ENCODE measurements around the gene MYH7B.

Gene MYH7B

DNA sequence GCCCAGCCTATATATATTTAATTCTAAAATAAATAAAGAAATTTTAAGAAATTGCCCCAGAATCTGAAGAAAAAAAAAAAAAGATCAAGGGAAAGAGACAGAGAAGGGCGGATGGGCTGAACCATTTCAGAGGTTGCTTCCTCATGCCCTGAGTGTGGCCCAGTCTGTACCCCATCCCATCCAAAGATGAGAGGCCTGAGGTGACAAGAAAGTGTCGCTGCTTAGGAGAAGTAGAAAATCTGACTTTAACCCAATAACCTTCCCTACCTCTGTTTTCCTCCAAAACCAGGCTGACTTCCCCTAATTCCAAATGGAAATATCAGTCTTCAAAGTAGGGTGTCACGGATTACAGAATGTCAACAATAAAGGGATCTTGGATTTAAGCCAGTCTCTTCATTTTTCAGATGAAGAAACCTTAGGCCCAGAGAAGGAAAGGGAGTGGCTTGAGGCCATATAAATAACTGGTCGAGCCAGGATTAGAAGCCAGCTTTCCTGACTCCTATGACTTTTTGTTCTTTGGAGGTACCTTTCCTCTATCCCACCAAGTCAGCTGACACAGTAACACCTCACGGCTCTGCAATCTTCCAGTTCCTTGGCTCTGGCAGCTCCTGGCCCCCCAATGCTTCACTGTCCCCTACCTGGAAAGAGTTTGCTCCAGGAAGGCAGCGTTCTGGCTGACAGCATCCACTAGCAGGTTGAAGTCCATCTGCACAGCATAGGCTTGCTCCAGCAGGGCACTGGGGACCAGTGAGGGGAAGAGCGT lies 10.2 kb upstream of the MYH7B start:
- DNase-seq: no peak

DNA sequence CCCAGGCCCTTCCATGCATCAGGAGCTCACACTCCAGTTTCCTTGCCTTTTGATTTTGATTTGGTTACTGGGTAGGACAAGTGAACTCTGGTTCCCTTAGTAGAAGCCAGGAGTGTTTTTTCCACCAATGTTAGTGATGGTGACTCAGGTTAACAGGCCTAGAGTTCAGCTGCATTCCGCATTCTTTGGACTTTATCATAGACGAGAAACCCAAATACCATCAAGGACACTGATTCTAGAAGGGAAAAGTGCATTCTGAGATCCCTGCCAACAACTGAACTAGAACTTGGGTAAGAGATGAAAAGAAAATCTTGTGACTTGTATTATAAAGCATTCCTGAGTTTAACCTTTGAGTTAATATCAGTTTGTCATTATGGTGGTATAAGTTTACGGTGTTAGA lies 9.0 kb upstream of the MYH7B start:
- no peak for DNase-seq

DNA sequence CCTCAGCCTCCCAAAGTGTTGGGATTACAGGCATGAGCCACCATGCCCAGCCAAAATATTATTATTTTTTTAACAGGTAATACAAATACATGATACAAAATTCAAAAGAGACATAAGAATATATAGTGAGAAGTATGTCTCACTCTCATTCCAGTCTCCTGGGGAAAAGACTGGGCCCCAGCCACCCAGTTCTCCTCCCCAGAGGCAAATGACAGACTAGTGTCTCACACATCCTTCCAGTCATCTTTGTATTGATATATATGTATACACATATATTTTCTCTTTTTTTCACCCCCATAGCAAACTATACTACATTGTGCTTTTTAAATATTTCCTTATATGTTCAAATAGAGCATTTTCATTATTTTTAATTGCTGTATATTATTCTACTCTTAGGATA lies 8.3 kb upstream of the MYH7B start:
- no peak for DNase-seq

DNA sequence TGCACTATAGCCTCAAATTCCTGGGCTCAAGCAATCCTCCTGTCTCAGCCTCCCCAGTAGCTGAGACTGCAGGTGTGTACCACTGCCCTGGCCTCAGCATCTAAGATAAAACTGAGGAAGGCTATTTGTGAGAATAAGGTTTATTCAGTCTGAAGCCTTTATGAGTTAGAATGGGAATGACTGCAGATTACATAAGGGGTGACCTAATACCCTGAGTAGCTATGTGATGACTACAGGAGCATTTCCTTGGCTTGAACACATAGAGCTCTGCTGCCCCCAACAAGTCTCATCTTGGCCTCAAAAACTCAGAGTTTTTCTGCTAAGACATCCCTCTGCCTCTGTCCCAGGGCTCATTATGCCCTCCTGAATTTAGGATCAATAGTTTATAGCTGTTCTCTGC lies 7.6 kb upstream of the MYH7B start:
- DNase-seq: no peak

DNA sequence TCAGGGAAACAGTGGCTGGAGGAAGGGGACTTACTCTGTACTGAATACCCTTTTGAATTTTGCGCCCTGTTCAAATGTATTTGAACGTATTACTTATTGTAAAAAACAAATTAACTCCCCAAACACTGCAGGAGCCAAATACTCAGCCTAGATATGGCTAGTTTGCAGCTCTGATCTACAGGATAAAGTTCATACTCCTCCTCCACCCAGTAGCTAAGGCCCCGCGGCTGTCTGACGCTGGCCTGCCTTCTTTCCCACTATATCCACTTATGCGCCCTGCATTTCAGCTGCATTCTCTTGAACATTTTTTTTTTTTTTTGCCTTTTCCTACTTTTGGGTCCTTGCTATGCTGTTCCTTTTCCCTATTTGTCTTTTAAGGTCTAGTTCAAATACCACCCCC lies 6.5 kb upstream of the MYH7B start:
- no peak for DNase-seq

DNA sequence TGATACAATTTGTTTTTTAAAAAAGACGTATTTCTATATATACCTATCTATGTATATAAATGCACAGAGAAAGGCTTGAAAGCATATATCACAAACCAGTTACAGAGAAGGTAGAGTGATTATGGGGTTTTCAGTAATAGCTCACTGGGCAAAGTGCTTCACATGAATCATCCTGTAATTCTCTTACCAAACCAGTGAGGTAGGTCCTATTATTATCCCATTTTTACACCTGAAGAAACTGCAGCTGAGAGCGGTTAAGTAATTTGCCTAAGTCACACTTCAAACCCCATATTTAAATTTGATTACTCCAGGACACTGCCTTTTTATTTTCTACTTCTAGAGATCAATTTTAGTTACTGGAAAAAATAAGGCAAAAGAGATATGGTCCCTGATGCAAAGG lies 4.4 kb upstream of the MYH7B start:
- no peak for DNase-seq

GRCh38 chr20:34951652-34952051 lies 4.0 kb upstream of the MYH7B start:
- DNase-seq: no peak

DNA sequence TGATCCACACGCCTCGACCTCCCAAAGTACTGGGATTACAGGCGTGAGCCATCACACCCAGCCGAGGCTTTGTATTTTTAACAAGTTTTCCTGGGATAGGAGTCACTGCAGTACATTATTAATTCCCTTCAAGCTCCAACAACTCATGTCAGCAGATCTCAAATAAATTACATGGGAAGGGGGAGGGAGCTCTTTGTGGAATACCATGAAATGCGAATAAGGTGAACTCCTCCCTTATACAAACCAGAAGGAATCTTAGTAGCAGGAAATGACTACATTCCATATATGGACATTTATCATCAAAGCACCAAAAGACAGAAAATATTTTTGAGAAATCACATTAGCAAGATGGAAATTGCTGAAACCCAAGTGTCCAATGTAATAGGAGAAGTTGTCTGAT lies 3.0 kb upstream of the MYH7B start:
- DNase-seq: no peak

DNA sequence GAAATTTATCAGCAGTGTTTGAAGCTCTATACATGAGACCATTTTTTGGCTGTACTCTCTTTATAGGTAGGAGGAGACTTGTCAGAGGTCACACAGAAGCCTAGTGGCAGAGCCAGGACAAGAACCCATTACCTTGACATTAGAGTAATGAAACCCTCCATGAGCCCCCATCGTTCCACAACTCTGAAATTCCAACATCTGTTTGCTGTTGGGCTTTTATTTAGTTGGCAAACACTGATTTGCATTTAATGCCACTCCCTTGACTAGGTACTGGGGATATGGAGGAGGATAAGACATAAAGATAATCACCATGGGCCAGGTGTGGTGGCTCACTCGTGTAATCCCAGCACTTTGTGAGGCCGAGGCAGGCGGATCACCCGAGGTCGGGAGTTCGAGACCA lies 1.7 kb upstream of the MYH7B start:
- DNase-seq: no peak

- peak; percentile 63 for DNase-seq
Observed at GRCh38 chr20:34954904-34955230, 801 bp upstream of the MYH7B start.

DNA sequence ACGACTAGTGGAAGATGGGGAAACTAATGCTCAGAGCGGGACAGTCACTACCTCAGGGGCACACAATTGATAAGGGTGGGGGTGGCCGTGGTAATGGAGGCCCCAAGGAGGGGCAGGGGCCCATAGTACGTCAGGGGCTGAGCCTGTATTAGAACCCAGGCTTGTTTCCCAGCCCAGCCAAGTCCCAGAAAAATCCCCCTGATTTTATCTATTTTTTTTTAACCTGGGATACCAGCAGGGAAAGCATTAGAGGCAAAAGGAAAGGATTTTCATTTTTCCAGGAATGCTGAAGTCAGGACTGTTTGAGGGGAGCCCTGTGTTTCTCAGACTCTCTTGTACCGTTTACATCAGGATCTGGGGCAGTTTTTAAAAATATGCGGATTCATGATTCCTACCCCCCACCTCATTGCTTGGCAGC lies 382 bp downstream of the MYH7B start:
- no peak for DNase-seq

DNA sequence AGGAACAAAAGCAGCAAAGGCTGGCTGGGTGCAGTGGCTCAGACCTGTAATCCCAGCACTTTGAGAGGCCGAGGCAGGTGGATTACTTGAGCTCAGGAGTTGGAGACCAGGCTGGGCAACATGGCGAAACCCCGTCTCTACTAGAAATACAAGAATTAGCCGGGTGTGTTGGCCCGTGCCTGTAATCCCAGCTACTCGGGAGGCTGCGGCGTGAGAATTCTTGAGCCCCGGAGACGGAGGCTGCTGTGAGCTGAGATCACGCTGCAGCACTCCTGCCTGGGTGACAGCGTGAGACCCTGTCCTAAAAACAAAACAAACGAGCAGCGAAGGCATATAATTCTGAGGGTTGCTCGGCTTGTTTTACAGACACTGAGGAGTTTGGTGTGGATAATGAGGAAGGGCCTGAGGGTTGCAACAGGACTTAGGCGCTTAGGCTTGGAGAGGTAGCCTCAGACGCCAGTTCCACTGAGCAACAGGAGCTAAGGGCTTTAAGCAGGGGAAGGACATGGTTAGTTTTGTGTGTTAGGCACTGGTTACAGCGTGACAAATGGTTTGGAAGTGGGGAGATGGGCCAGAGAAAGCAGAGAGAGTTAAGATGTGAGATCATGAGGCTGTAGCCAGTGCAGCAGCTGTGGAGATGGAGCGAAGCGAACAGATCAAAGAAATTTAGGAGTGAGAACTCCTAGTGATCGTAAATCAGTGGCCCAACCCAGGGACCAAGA lies 1.2 kb downstream of the MYH7B start:
- DNase-seq: no peak

DNA sequence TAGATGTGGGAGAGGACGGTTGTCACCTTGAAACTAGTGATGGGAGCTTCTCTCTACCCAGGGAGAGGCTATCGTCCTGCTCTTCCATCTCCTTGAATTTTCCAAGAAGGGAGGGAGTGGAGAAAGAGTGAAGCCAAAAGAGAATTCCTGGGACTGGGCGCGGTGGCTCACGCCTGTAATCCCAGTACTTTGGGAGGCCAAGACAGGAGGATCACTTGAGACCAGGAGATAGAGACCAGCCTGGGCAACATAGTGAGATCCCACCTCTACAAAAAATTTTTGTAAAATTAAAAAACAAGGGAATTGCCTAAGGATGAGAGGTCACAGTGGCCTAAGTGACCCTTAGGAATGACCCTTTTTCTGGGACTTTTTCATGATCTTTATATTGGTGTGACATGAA lies 8.8 kb downstream of the MYH7B start:
- no peak for DNase-seq

DNA sequence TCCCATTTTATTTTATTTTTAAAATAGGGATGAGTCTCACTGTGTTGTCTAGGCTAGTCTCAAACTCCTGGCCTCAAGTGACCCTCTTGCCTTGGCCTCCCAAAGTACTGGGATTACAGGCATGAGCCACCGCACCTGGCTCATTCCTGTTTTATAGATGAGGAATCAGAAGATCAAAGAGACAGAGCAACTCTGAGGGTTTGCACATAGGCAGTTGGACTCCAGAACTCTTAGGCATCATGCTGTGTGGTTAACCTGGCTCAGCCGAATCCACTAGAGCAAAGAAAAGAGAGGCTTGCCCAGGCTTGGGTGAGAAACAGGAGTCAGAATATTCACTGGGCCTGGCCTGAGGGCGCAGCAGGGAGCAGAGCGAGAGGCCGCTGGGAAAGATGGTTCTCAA lies 9.4 kb downstream of the MYH7B start:
- no peak for DNase-seq

- DNase-seq: no peak
Observed at GRCh38 chr20:34967421-34967820, 11.8 kb downstream of the MYH7B start.

DNA sequence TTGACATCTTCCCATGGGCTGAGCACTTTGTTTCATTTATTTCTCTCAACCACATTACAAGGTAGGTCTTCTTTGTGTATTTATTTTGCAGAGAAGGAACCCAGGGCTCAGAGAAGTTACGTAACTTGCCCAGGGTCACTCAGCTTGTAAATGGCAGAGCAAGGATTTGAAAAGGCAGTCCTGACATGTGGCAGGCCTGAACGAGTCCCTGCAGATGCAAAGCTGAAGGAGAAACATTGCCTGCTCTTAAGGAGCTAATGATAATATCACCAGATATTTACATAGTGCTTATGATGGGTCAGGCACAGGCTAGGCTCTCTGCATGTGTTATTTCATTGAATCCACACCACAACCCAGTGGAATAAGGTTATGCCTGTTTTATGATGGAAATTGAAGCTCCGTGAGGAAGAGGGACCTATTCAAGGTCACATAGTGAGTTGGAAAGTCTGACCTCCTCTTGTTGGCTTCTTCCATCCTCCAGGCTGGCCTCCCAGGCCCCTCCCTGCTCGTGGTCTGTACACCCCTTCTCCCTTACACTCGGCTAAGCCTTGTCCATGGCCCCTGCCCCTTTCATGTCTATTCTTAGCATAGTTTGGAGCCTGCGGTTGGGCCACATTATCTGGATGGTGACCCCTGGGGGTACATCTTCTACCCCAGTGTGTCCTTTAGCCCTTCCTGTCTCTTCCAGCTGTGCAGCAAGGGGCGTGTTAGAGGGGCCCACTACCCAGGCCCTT lies 12.5 kb downstream of the MYH7B start:
- DNase-seq: no peak

GRCh38 chr20:34970193-34970840 lies 14.6 kb downstream of the MYH7B start:
- no peak for DNase-seq

- no peak for DNase-seq
Observed at GRCh38 chr20:34970846-34971560, 15.3 kb downstream of the MYH7B start.

- no peak for DNase-seq
Observed at GRCh38 chr20:34971561-34972235, 16.0 kb downstream of the MYH7B start.

- DNase-seq: no peak
Observed at GRCh38 chr20:34974246-34974645, 18.6 kb downstream of the MYH7B start.

DNA sequence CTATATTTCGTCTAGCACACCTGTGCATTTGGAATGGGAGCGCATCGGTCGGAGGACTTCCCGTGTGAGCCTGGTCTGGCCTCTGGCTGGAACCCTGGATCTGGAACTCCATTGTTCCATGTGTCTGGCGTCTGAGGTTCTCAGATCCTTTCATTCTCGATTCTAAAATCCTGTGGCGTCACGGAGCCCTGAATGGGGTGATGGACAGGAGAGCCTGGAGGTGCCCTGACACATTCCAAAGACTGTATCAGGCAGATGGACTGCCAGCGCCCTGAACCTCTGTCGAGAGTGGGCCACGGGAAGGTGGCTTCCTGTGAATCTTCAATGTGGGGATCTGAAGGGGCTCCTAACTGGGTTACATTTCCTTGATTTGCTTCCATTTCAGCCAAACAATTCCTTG lies 20.6 kb downstream of the MYH7B start:
- DNase-seq: no peak

DNA sequence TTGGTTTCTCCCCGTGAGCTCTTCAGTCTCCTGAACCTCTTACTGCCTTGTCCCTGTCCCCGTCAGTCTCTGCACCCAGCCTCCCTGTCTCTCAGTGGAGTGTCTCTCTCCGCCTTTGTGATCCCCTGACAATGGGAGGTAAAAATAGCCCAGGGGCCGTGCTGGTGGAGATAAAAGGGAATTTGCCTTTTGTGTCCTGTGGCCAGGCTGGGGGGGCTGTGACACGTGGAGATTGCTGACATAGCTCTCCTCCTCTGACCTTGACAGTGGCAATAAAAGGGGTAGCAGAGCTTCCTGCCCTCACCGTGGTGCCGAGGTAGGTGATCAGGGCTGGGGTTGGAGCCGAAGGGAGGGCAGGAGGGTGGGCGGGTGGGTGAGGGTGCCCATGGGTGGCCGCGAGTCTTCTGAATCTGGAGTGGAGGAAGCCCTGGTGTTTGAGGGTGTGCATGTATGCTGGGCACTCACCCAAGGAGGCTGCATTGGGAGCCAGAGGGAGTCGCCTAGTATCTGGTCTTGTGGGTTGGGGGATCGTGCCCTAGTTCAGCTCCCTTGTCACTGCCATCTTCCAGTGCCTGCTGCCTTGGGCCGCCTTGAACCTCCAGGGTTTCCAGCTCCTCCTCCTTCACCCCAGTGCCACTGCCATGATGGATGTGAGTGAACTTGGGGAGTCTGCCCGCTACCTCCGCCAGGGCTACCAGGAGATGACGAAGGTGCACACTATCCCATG lies 21.9 kb downstream of the MYH7B start:
- no peak for DNase-seq

Data from islet precursor cell (in vitro differentiated cells).